Keratinocyte (primary cell): ENCODE results near the gene PTPRZ1. TPM values are rescaled to one million over a fixed set of nuclear protein-coding genes. Genes with fewer than 3 reads are reported as not detected.

Experiments used
- DNase-seq: peaks from one replicate; pipeline ENCODE4 v3.0.0-alpha.2; 2011; ENCODE audit warnings: low read depth, missing footprints, low spot score
- FAIRE-seq: peaks from 2 replicates; lab custom pipeline; 2011; peaks lifted over from hg19 to GRCh38; lab: Jason Lieb, UNC
- H2AFZ ChIP-seq: 2 replicates; pipeline ENCODE4 v1.6.0; 2012; ENCODE audit warnings: low read length, control low read depth, inconsistent platforms; ENCODE audit not compliant: control insufficient read depth
- H3K27ac ChIP-seq: 2 replicates; pipeline ENCODE4 v1.5.1; 2011; ENCODE audit warnings: low read length; ENCODE audit not compliant: control insufficient read depth, insufficient read depth
- H3K27me3 ChIP-seq: 3 replicates; pipeline ENCODE4 v1.6.0; 2011; ENCODE audit warnings: low read length; ENCODE audit not compliant: control insufficient read depth, insufficient read depth; ENCODE audit errors: extremely low read depth
- H3K36me3 ChIP-seq, 2 experiments: 2 replicates in 1 of 2; 3 replicates in 1 of 2; pipeline ENCODE4 v1.5.1; 2011; ENCODE audit warnings: low read length in 2 of 2, mild to moderate bottlenecking in 1 of 2; ENCODE audit not compliant: control insufficient read depth in 2 of 2, insufficient read depth in 2 of 2; ENCODE audit errors: extremely low read depth in 1 of 2
- H3K4me1 ChIP-seq: 3 replicates; pipeline ENCODE4 v1.5.1; 2011; ENCODE audit warnings: low read length; ENCODE audit not compliant: control insufficient read depth, insufficient read depth; ENCODE audit errors: extremely low read depth
- H3K4me2 ChIP-seq: 3 replicates; pipeline ENCODE4 v1.6.0; 2011; ENCODE audit warnings: low read depth, low read length; ENCODE audit not compliant: control insufficient read depth, insufficient read depth; ENCODE audit errors: extremely low read depth
- H3K4me3 ChIP-seq, 3 experiments: fragments of 200-600 bp in 1 of 3; sonication (generic) in 1 of 3; 2 replicates in 2 of 3; 3 replicates in 1 of 3; pipeline ENCODE4 v1.5.1; 2011 to 2016; ENCODE audit warnings: low read length in 3 of 3, mild to moderate bottlenecking in 3 of 3, control low read depth in 2 of 3, inconsistent platforms in 1 of 3, low read depth in 1 of 3, mixed read lengths in 1 of 3, mixed run types in 1 of 3, moderate library complexity in 1 of 3; ENCODE audit not compliant: control insufficient read depth in 2 of 3, insufficient read depth in 2 of 3; ENCODE audit errors: extremely low read depth in 1 of 3
- H3K79me2 ChIP-seq: 2 replicates; pipeline ENCODE4 v1.6.0; 2012; ENCODE audit warnings: low read length; ENCODE audit not compliant: control insufficient read depth, insufficient read depth
- H3K9ac ChIP-seq: 3 replicates; pipeline ENCODE4 v1.6.0; 2011; ENCODE audit warnings: low read length; ENCODE audit not compliant: control insufficient read depth, insufficient read depth; ENCODE audit errors: extremely low read depth
- H3K9me1 ChIP-seq: 3 replicates; pipeline ENCODE4 v1.6.0; 2011; ENCODE audit warnings: low read length; ENCODE audit not compliant: control insufficient read depth, insufficient read depth; ENCODE audit errors: extremely low read depth
- H3K9me3 ChIP-seq: 2 replicates; pipeline ENCODE4 v1.5.1; 2012; ENCODE audit warnings: low read depth, low read length; ENCODE audit not compliant: control insufficient read depth
- H4K20me1 ChIP-seq: 3 replicates; pipeline ENCODE4 v1.6.0; 2011; ENCODE audit warnings: low read length; ENCODE audit not compliant: control insufficient read depth, insufficient read depth; ENCODE audit errors: extremely low read depth
- CTCF ChIP-seq, 3 experiments: IDR thresholded peaks in 1 of 3; conservative IDR thresholded peaks in 1 of 3; optimal IDR thresholded peaks in 1 of 3; 2 replicates in 2 of 3; 3 replicates in 1 of 3; pipeline versions ENCODE3 to v1.5.1; 2011; ENCODE audit warnings: low read length in 3 of 3, mild to moderate bottlenecking in 3 of 3, moderate library complexity in 2 of 3, control low read depth in 1 of 3, inconsistent platforms in 1 of 3; ENCODE audit not compliant: insufficient read depth in 2 of 3; ENCODE audit errors: extremely low read depth in 1 of 3
- EZH2 ChIP-seq: IDR thresholded peaks from one replicate; pipeline ENCODE4 v1.6.1; 2012; ENCODE audit warnings: inconsistent platforms, mild to moderate bottlenecking, low read length, moderate library complexity
- dilution Hi-C: fragments of 300-500 bp; cut with MboI; formaldehyde crosslinking; loops from one replicate; pipeline ENCODE4 v1.7.0; 2020; ENCODE audit warnings: low sequenced_read_pairs; ENCODE audit not compliant: extremely low pct_ligation_motif_present
- polyA plus RNA-seq, 5 experiments: library from polyadenylated mRNA; depleted of rRNA in 3 of 5; stranded (reverse) in 3 of 5; stranded (forward) in 1 of 5; unstranded in 1 of 5; fragments of >200 nt; gene quantifications; 1 replicate in 1 of 5; 2 replicates in 3 of 5; 3 replicates in 1 of 5; pipeline versions ENCODE4 v1.2.1 to v1.2.3, GENCODE V29; 2011 to 2012; ENCODE audit warnings: missing spikeins in 2 of 5, low read depth in 1 of 5, low replicate concordance in 1 of 5

PTPRZ1 gene
- polyA plus RNA-seq, 1 donor (not counting 4 experiments of a cell fraction or from before 2014, with no cell fraction given), result 58.3 TPM

GRCh38 chr7:121961089-121961867 is 88.3 kb downstream of the PTPRZ1 start:
- Histone ChIP-seq H3K4me2 (peak overlapping the region; percentile 43), H3K4me1 (peaks cover 19% of the 10 kb centered on the region), H2AFZ (peak overlapping the region; percentile 45), H3K9ac (peak overlapping the region; percentile 54), H3K27me3 (no peaks in the 10 kb centered on the region), H3K36me3 (no peaks in the 10 kb centered on the region), H3K4me3 (no peak overlapping the region), H4K20me1 (no peaks in the 10 kb centered on the region), H3K9me3 (no peaks in the 10 kb centered on the region), H3K79me2 (no peaks in the 10 kb centered on the region), H3K27ac (peak overlapping the region; percentile 82), H3K9me1 (no peaks in the 10 kb centered on the region)
- DNase-seq (peak; percentile 83), FAIRE-seq (peak; percentile 100)
- dilution Hi-C loops, result no loop called here
- TF ChIP-seq EZH2 (no peak), CTCF (optimal IDR thresholded peaks at IDR 0.05 in 1 of 3, IDR thresholded peaks at IDR 0.05 in 1 of 3, conservative IDR thresholded peaks at IDR 0.05 in 1 of 3; ENCODE audit: extremely low read depth in 1 of 3, insufficient read depth in 2 of 3, low read length in 3 of 3) (peak; percentile 22 to 94 (median 73))

- no peaks in the 10 kb centered on the region for H3K9me3 ChIP-seq
- H3K79me2 ChIP-seq, result no peaks in the 10 kb centered on the region
- H3K36me3 ChIP-seq, result no peaks in the 10 kb centered on the region
- no peak for DNase-seq
- H2AFZ ChIP-seq, result no peak overlapping the region
- no peaks in the 10 kb centered on the region for H3K9me1 ChIP-seq
- H4K20me1 ChIP-seq, result no peaks in the 10 kb centered on the region
- no peak overlapping the region for H3K9ac ChIP-seq
- no peak overlapping the region for H3K27ac ChIP-seq
- H3K4me1 ChIP-seq, result peaks cover 6% of the 10 kb centered on the region
- dilution Hi-C loops, result no loop called here
- no peak for FAIRE-seq
- TF ChIP-seq EZH2, result no peak
- TF ChIP-seq CTCF (optimal IDR thresholded peaks at IDR 0.05 in 1 of 3, IDR thresholded peaks at IDR 0.05 in 1 of 3, conservative IDR thresholded peaks at IDR 0.05 in 1 of 3; ENCODE audit: extremely low read depth in 1 of 3, insufficient read depth in 2 of 3, low read length in 3 of 3), result no peak
- no peak overlapping the region for H3K4me2 ChIP-seq
- H3K27me3 ChIP-seq, result no peaks in the 10 kb centered on the region
- H3K4me3 ChIP-seq, result no peak overlapping the region
These were observed 93.4 kb downstream of the PTPRZ1 start for GRCh38 chr7:121966276-121966934.
